Mesothelial cell of epicardium (in vitro differentiated cells): ENCODE measurements around the gene PTPN2. TPM values are rescaled to one million over a fixed set of nuclear protein-coding genes. Genes with fewer than 3 reads are reported as not detected.

Experiments used
- DNase-seq, 2 experiments: peaks; one replicate each; pipeline ENCODE4 v3.0.0; 2021; ENCODE audit warnings: low spot score in 2 of 2; ENCODE audit not compliant: unreplicated experiment in 2 of 2
- H3K27ac Mint-ChIP-seq: 2 replicates; pipeline ENCODE4 v1.8.0; 2021; ENCODE audit warnings: mixed read lengths
- H3K27me3 Mint-ChIP-seq: 2 replicates; pipeline ENCODE4 v1.8.0; 2021; ENCODE audit warnings: low read depth, mixed read lengths
- H3K36me3 Mint-ChIP-seq: 2 replicates; pipeline ENCODE4 v1.8.0; 2021; ENCODE audit warnings: mixed read lengths
- H3K4me1 Mint-ChIP-seq: 2 replicates; pipeline ENCODE4 v1.8.0; 2021; ENCODE audit warnings: mixed read lengths
- H3K4me3 Mint-ChIP-seq: 2 replicates; pipeline ENCODE4 v1.8.0; 2021; ENCODE audit warnings: mild to moderate bottlenecking, moderate library complexity, mixed read lengths
- H3K9me3 Mint-ChIP-seq: 2 replicates; pipeline ENCODE4 v1.8.0; 2021; ENCODE audit warnings: mixed read lengths
- CTCF ChIP-seq: fragments of 200-600 bp; sonication (generic); IDR thresholded peaks from one replicate; pipeline ENCODE4 v1.5.0; 2021; ENCODE audit warnings: antibody characterized with exemption; ENCODE audit not compliant: unreplicated experiment
- total RNA-seq: library from RNA; stranded (reverse); gene quantifications from 3 replicates; pipeline ENCODE4 v1.2.1, GENCODE V29; 2021

PTPN2 gene
- total RNA-seq, 1 donor from 2014 or later = 37.0 TPM

DNA sequence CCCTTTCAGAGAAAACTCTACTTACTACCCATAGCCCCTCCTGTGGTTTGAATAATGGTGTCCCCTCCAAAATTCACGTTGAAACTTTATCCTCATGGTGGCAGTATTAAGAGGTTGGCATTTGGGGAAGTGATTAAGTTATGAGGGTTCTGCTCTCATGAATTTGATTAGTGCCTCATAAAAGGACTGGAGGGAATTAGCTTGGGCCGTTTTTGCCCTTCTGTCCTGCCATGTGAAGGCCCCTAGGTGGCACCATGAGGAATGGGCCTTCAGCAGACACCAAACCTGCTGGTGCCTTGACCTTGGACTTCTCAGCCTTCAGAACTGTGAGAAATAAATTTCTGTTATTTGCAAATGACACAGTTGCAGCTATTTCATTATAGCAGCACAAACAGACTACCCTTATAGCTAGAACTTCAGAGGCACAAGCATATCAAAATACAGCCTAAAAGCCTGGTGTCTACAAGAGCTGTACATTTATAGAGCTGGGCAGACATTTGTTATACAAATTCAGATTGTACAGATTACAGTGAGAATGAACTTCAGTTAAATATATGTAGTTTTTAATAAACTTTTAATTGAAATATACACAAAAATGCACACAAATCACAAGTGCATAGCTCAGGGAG, 2.6 kb upstream of the PTPN2 start:
- Mint-ChIP-seq H3K4me1 (peaks cover 16% of the 10 kb centered on the region), H3K27me3 (no peaks in the 10 kb centered on the region), H3K36me3 (peaks cover 6% of the 10 kb centered on the region), H3K27ac (no peak overlapping the region), H3K9me3 (peaks cover 14% of the 10 kb centered on the region), H3K4me3 (no peak overlapping the region)
- no peak for DNase-seq
- no peak for TF ChIP-seq CTCF

GRCh38 chr18:12885500-12885899, 1.5 kb upstream of the PTPN2 start:
- peaks cover 19% of the 10 kb centered on the region for H3K4me1 Mint-ChIP-seq
- H3K36me3 Mint-ChIP-seq = peaks cover 6% of the 10 kb centered on the region
- H3K27me3 Mint-ChIP-seq = no peaks in the 10 kb centered on the region
- no peak for DNase-seq
- no peak overlapping the region for H3K27ac Mint-ChIP-seq
- no peak for TF ChIP-seq CTCF
- H3K4me3 Mint-ChIP-seq = peak overlapping the region; percentile 87
- H3K9me3 Mint-ChIP-seq = peaks cover 10% of the 10 kb centered on the region

DNA sequence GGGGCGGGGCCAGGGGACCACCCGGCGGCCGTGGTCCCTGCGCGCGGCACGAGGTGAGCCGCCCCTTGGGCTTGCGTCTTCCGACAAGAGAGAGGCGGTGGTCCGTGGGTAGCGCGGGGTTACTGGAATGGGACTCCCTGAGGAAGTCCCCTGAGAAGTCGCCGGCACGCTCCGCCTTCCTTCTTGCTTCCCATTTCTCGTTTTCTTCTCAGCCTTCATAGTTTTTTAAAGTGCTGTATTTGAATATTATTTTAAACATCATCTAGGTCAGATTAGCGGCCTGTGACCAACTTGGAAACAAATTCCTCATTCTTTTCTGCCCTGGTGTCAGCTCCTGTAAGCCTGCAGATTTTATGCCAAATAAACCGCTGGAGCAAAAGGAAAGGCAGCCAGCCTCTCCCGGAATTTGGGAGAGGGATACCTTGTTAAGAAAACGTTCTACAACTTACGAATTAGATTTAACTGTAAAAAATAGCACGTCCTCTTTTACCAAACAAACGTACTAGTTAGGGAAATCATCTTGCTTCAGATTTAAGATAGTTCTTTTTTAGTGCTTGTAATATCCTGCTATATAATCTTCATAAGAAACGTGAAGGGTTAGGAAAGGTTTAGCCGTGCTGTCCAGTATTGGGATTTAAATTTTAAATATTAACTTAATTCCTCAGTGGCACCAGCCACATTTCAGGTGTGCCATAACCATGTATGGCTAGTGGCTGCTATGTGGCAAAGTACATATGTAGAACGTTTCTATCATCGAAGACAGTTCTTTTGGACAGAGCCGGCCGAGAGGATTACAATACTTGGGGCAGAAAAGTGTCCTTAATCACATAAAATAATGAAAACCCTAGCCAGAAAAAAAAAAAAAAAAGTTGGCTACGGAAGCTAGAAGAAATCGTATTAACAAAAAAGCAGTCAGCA, 628 bp upstream of the PTPN2 start:
- no peak for DNase-seq
- peak overlapping the region; percentile 87 for H3K4me3 Mint-ChIP-seq
- peaks cover 7% of the 10 kb centered on the region for H3K9me3 Mint-ChIP-seq
- H3K27me3 Mint-ChIP-seq = no peaks in the 10 kb centered on the region
- no peak for TF ChIP-seq CTCF
- peaks cover 6% of the 10 kb centered on the region for H3K36me3 Mint-ChIP-seq
- H3K27ac Mint-ChIP-seq = peak overlapping the region; percentile 97
- H3K4me1 Mint-ChIP-seq = peaks cover 19% of the 10 kb centered on the region

- peaks cover 1% of the 10 kb centered on the region for H3K9me3 Mint-ChIP-seq
- no peaks in the 10 kb centered on the region for H3K27me3 Mint-ChIP-seq
- DNase-seq = peak in 1 of 2 experiments; percentile 30
- peak overlapping the region; percentile 87 for H3K4me3 Mint-ChIP-seq
- H3K27ac Mint-ChIP-seq = peak overlapping the region; percentile 91
- H3K4me1 Mint-ChIP-seq = peaks cover 19% of the 10 kb centered on the region
- H3K36me3 Mint-ChIP-seq = peaks cover under 1% of the 10 kb centered on the region
- no peak for TF ChIP-seq CTCF
Measured at GRCh38 chr18:12883372-12883683, 709 bp downstream of the PTPN2 start.

- no peak for TF ChIP-seq CTCF
- no peak for DNase-seq
- H3K4me3 Mint-ChIP-seq = peak overlapping the region; percentile 77
- peaks cover 19% of the 10 kb centered on the region for H3K4me1 Mint-ChIP-seq
- no peaks in the 10 kb centered on the region for H3K27me3 Mint-ChIP-seq
- peak overlapping the region; percentile 91 for H3K27ac Mint-ChIP-seq
- no peaks in the 10 kb centered on the region for H3K36me3 Mint-ChIP-seq
- no peaks in the 10 kb centered on the region for H3K9me3 Mint-ChIP-seq
Measured at GRCh38 chr18:12882453-12883371, 1.3 kb downstream of the PTPN2 start.
